H9 (cell line): ENCODE results near the gene SCARB2. TPM values are rescaled to one million over a fixed set of nuclear protein-coding genes. Genes with fewer than 3 reads are reported as not detected.

Experiments used
- DNase-seq: peaks from one replicate; pipeline ENCODE4 v3.0.0-alpha.2; 2017
- H2AFZ ChIP-seq: one replicate; pipeline ENCODE4 v1.6.1; 2013; ENCODE audit warnings: mild to moderate bottlenecking, low read length, control low read depth, moderate library complexity
- H2AK5ac ChIP-seq: 2 replicates; pipeline ENCODE4 v1.6.1; 2013; ENCODE audit warnings: low read length, control low read depth, mixed read lengths; ENCODE audit not compliant: insufficient read length
- H2BK120ac ChIP-seq: one replicate; pipeline ENCODE4 v1.6.1; 2013; ENCODE audit warnings: low read depth, mild to moderate bottlenecking, low read length, control low read depth, inconsistent platforms; ENCODE audit not compliant: poor library complexity, severe bottlenecking
- H2BK12ac ChIP-seq: 2 replicates; pipeline ENCODE4 v1.6.1; 2013; ENCODE audit warnings: low read length, control low read depth, mixed read lengths, low read depth; ENCODE audit not compliant: insufficient read length
- H2BK15ac ChIP-seq: 2 replicates; pipeline ENCODE4 v1.6.1; 2013; ENCODE audit warnings: low read depth, low read length, control low read depth
- H2BK20ac ChIP-seq: one replicate; pipeline ENCODE4 v1.6.1; 2013; ENCODE audit warnings: low read depth, mild to moderate bottlenecking, low read length, control low read depth, inconsistent platforms; ENCODE audit not compliant: poor library complexity, severe bottlenecking
- H2BK5ac ChIP-seq: 2 replicates; pipeline ENCODE4 v1.6.1; 2013; ENCODE audit warnings: low read length, control low read depth, mixed read lengths; ENCODE audit not compliant: insufficient read length
- H3K14ac ChIP-seq: 2 replicates; pipeline ENCODE4 v1.6.1; 2013; ENCODE audit warnings: low read length, control low read depth; ENCODE audit not compliant: insufficient read depth
- H3K18ac ChIP-seq: 2 replicates; pipeline ENCODE4 v1.6.1; 2013; ENCODE audit warnings: low read depth, mild to moderate bottlenecking, mixed read lengths, low read length, control low read depth; ENCODE audit not compliant: insufficient read length
- H3K23ac ChIP-seq: 2 replicates; pipeline ENCODE4 v1.6.1; 2013; ENCODE audit warnings: low read length, control low read depth, mixed read lengths, low read depth; ENCODE audit not compliant: insufficient read length
- H3K23me2 ChIP-seq: 2 replicates; pipeline ENCODE4 v1.6.1; 2013; ENCODE audit warnings: low read depth, mild to moderate bottlenecking, mixed read lengths, low read length, control low read depth; ENCODE audit not compliant: insufficient read length, poor library complexity, severe bottlenecking
- H3K27ac ChIP-seq: 2 replicates; pipeline ENCODE4 v1.5.1; 2013; ENCODE audit warnings: low read length, control low read depth, mixed read lengths, low read depth; ENCODE audit not compliant: insufficient read length
- H3K27me3 ChIP-seq: 2 replicates; pipeline ENCODE4 v1.6.1; 2013; ENCODE audit warnings: low read length, control low read depth, inconsistent platforms; ENCODE audit not compliant: insufficient read depth
- H3K4ac ChIP-seq: 2 replicates; pipeline ENCODE4 v1.6.1; 2013; ENCODE audit warnings: low read depth, mild to moderate bottlenecking, control low read depth, inconsistent platforms, low read length, moderate library complexity
- H3K4me1 ChIP-seq: 2 replicates; pipeline ENCODE4 v1.6.1; 2013; ENCODE audit warnings: low read length, control low read depth, inconsistent platforms; ENCODE audit not compliant: insufficient read depth
- H3K4me2 ChIP-seq: 2 replicates; pipeline ENCODE4 v1.6.1; 2013; ENCODE audit warnings: low read length, control low read depth, mixed read lengths; ENCODE audit not compliant: insufficient read length, insufficient read depth
- H3K56ac ChIP-seq: 2 replicates; pipeline ENCODE4 v1.6.1; 2013; ENCODE audit warnings: low read depth, mild to moderate bottlenecking, mixed read lengths, low read length, control low read depth; ENCODE audit not compliant: insufficient read length
- H3K79me1 ChIP-seq: 2 replicates; pipeline ENCODE4 v1.6.1; 2013; ENCODE audit warnings: low read depth, mild to moderate bottlenecking, moderate library complexity, low read length, control low read depth, inconsistent platforms; ENCODE audit not compliant: insufficient read depth, poor library complexity, severe bottlenecking
- H3K79me2 ChIP-seq: 2 replicates; pipeline ENCODE4 v1.6.1; 2013; ENCODE audit warnings: low read length, control low read depth, inconsistent platforms; ENCODE audit not compliant: insufficient read depth
- H3K9ac ChIP-seq: 2 replicates; pipeline ENCODE4 v1.6.1; 2013; ENCODE audit warnings: low read length, control low read depth, mixed read lengths; ENCODE audit not compliant: insufficient read length; ENCODE audit errors: extremely low read depth
- H3K9me3 ChIP-seq: one replicate; pipeline ENCODE4 v1.6.1; 2013; ENCODE audit warnings: low read depth, low read length, inconsistent platforms; ENCODE audit not compliant: control insufficient read depth
- H3T11ph ChIP-seq: one replicate; pipeline ENCODE4 v1.6.1; 2013; ENCODE audit warnings: mild to moderate bottlenecking, low read length, control low read depth, inconsistent platforms
- H4K20me1 ChIP-seq: one replicate; pipeline ENCODE4 v1.6.1; 2013; ENCODE audit not compliant: control insufficient read depth, insufficient read length, insufficient read depth
- H4K5ac ChIP-seq: 2 replicates; pipeline ENCODE4 v1.6.1; 2013; ENCODE audit warnings: low read depth, mild to moderate bottlenecking, mixed read lengths, low read length, control low read depth; ENCODE audit not compliant: insufficient read length
- H4K8ac ChIP-seq: replicated peaks from 2 replicates; pipeline ENCODE4 v1.6.1; 2013; ENCODE audit warnings: low read length, control low read depth, mixed read lengths, low read depth; ENCODE audit not compliant: insufficient read length
- H4K91ac ChIP-seq: 2 replicates; pipeline ENCODE4 v1.6.1; 2013; ENCODE audit warnings: low read depth, mild to moderate bottlenecking, moderate library complexity, mixed read lengths, low read length, control low read depth; ENCODE audit not compliant: insufficient read length
- H3K27ac Mint-ChIP-seq, 3 experiments: 2 replicates in 2 of 3; 3 replicates in 1 of 3; pipeline ENCODE4 v1.8.0; 2020 to 2021; ENCODE audit warnings: mixed read lengths in 3 of 3, mild to moderate bottlenecking in 1 of 3, moderate library complexity in 1 of 3
- H3K27me3 Mint-ChIP-seq: 2 replicates; pipeline ENCODE4 v1.8.0; 2021; ENCODE audit warnings: low read depth, mild to moderate bottlenecking, moderate library complexity, mixed read lengths
- H3K36me3 Mint-ChIP-seq, 3 experiments: 2 replicates in 2 of 3; 3 replicates in 1 of 3; pipeline ENCODE4 v1.8.0; 2020 to 2021; ENCODE audit warnings: low read depth in 3 of 3, mixed read lengths in 3 of 3; ENCODE audit not compliant: insufficient read depth in 1 of 3
- H3K4me1 Mint-ChIP-seq, 2 experiments: 2 replicates each; pipeline ENCODE4 v1.8.0; 2020; ENCODE audit warnings: mixed read lengths in 2 of 2
- H3K4me3 Mint-ChIP-seq, 2 experiments: 2 replicates in 1 of 2; 3 replicates in 1 of 2; pipeline ENCODE4 v1.8.0; 2020 to 2021; ENCODE audit warnings: mild to moderate bottlenecking in 2 of 2, mixed read lengths in 2 of 2, moderate library complexity in 1 of 2
- H3K9me3 Mint-ChIP-seq, 2 experiments: 2 replicates in 1 of 2; 3 replicates in 1 of 2; pipeline ENCODE4 v1.8.0; 2020; ENCODE audit warnings: mild to moderate bottlenecking in 2 of 2, mixed read lengths in 2 of 2, moderate library complexity in 1 of 2
- WGBS: extraction: QIAGEN DNeasy Blood & Tissue Kit; methylation state at CpG from one replicate; pipeline ENCODE4 v1.1.7; 2013; ENCODE audit warnings: missing lambda C conversion rate, low lambda C conversion rate, mixed read lengths; ENCODE audit not compliant: insufficient read length; ENCODE audit errors: extremely low coverage; 5-methylcytosine and 5-hydroxymethylcytosine counted together
- total RNA-seq: library from RNA; stranded (reverse); gene quantifications from 2 replicates; pipeline ENCODE4 v1.2.1, GENCODE V29; 2021
- TF ChIP-seq, protein P1 (sequence below): fragments of 200-600 bp; sonication (generic); conservative IDR thresholded peaks from 3 replicates; pipeline ENCODE4 v1.8.0; 2021; ENCODE audit warnings: antibody characterized with exemption, mild to moderate bottlenecking

Gene SCARB2
- total RNA-seq, 1 experiment from 2014 or later, result 36.4 TPM

DNA sequence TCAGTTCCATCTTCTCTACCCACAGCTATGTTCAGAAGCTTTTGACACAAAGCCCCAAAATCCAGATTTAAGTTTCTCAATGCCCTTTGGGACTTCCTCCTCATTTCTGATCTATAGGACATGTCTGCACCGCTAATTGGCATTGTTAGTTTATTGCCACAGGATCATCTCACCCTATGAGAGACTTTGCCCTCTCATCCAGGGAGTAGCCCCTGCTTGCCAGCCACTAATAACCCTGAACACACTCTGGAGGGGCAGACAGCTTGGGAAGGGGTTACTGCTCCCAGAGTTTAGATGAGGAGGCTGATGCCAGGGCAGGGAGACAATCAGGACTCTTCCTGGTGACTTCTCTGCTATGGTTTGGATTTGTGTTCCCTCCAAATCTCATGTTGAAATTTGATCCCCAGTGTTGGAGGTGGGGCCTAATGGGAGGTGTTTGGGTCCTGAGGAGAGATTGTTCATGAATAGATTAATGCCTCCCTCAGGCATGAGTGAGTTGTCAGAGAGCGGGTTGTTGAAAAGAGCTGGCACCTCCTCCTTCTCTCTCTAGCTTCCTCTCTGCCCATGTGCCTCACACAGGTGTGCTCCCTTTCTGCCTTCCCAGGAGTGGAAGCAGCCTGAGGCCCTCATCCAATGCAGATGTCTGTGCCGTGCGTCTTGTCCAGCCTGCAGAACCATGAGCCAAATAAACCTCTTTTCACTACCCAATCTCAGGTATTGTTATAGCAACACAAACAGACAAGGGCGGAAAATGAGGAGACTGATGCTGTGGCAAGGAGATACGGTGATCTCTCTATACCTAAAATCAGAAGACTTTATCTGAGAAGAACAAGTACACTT is 3.6 kb upstream of the SCARB2 start:
- TF ChIP-seq, protein P1, sequence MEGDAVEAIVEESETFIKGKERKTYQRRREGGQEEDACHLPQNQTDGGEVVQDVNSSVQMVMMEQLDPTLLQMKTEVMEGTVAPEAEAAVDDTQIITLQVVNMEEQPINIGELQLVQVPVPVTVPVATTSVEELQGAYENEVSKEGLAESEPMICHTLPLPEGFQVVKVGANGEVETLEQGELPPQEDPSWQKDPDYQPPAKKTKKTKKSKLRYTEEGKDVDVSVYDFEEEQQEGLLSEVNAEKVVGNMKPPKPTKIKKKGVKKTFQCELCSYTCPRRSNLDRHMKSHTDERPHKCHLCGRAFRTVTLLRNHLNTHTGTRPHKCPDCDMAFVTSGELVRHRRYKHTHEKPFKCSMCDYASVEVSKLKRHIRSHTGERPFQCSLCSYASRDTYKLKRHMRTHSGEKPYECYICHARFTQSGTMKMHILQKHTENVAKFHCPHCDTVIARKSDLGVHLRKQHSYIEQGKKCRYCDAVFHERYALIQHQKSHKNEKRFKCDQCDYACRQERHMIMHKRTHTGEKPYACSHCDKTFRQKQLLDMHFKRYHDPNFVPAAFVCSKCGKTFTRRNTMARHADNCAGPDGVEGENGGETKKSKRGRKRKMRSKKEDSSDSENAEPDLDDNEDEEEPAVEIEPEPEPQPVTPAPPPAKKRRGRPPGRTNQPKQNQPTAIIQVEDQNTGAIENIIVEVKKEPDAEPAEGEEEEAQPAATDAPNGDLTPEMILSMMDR, result no peak
- H2BK12ac ChIP-seq, result no peak overlapping the region
- no peak overlapping the region for H3K56ac ChIP-seq
- no peaks in the 10 kb centered on the region for H3K79me1 ChIP-seq
- H3T11ph ChIP-seq, result no peak overlapping the region
- no peak overlapping the region for H2AK5ac ChIP-seq
- Mint-ChIP-seq H3K27ac (no peak overlapping the region), H3K9me3 (no peaks in the 10 kb centered on the region), H3K27me3 (peaks cover 15% of the 10 kb centered on the region), H3K4me3 (no peak overlapping the region; a peak in 1 of 5 replicates), H3K4me1 (peaks cover 39 to 40% of the 10 kb centered on the region in 2 experiments), H3K36me3 (no peaks in the 10 kb centered on the region)
- H3K23me2 ChIP-seq, result peaks cover 10% of the 10 kb centered on the region
- WGBS, result no CpG with 5 or more reads among the region's 6 CpGs
- no peak overlapping the region for H3K4me2 ChIP-seq
- no peak overlapping the region for H3K18ac ChIP-seq
- H3K14ac ChIP-seq, result no peak overlapping the region
- H2AFZ ChIP-seq, result no peak overlapping the region
- H3K79me2 ChIP-seq, result no peaks in the 10 kb centered on the region
- H2BK20ac ChIP-seq, result no peak overlapping the region
- H3K9ac ChIP-seq, result no peak overlapping the region
- no peaks in the 10 kb centered on the region for H3K27me3 ChIP-seq
- no peaks in the 10 kb centered on the region for H3K9me3 ChIP-seq
- no peak overlapping the region for H3K23ac ChIP-seq
- H4K91ac ChIP-seq, result no peak overlapping the region
- no peak overlapping the region for H2BK120ac ChIP-seq
- no peak overlapping the region for H3K4ac ChIP-seq
- DNase-seq, result no peak
- peaks cover 7% of the 10 kb centered on the region; the same call in 1 of the 2 replicates for H3K4me1 ChIP-seq
- H4K20me1 ChIP-seq, result no peaks in the 10 kb centered on the region
- no peak overlapping the region for H4K8ac ChIP-seq
- no peak overlapping the region for H4K5ac ChIP-seq
- H3K27ac ChIP-seq, result no peak overlapping the region
- no peak overlapping the region for H2BK15ac ChIP-seq
- no peak overlapping the region for H2BK5ac ChIP-seq
